Hematopoietic multipotent progenitor cell treated with erythropoietin and hydrocortisone succinate and interleukin-3 and kit ligand, for 6 days (in vitro differentiated cells): ENCODE results near the gene RAB14.
"Not testable (repeated sequence)": the region's sequence is repeated elsewhere in the genome, so short reads cannot be mapped to it uniquely, and the experiment has no call there.

Experiments used
- DNase-seq: peaks from one replicate; pipeline ENCODE4 v3.0.0-alpha.2; 2015

The RAB14 gene

GRCh38 chr9:121189006-121189405 is 12.7 kb downstream of the RAB14 start:
- DNase-seq, result no peak

GRCh38 chr9:121187636-121188305 is 13.9 kb downstream of the RAB14 start:
- DNase-seq, result no peak

- DNase-seq, result no peak
These were observed 15.8 kb downstream of the RAB14 start for GRCh38 chr9:121185774-121186403.

- no peak for DNase-seq
These were observed 16.4 kb downstream of the RAB14 start for GRCh38 chr9:121185178-121185745.

GRCh38 chr9:121184463-121184862 is 17.2 kb downstream of the RAB14 start:
- DNase-seq, result no peak

GRCh38 chr9:121183666-121184423 is 17.8 kb downstream of the RAB14 start:
- DNase-seq, result no peak

GRCh38 chr9:121182989-121183388 is 18.7 kb downstream of the RAB14 start:
- no peak for DNase-seq

- DNase-seq, result no peak
These were observed 19.4 kb downstream of the RAB14 start for GRCh38 chr9:121182101-121182836.

GRCh38 chr9:121179930-121180681 is 21.6 kb downstream of the RAB14 start:
- no peak for DNase-seq

- DNase-seq, result not testable (repeated sequence)
These were observed 22.3 kb downstream of the RAB14 start for GRCh38 chr9:121179373-121179721.

GRCh38 chr9:121178676-121179372 is 22.8 kb downstream of the RAB14 start:
- DNase-seq, result no peak

GRCh38 chr9:121173501-121173900 is 28.2 kb downstream of the RAB14 start:
- DNase-seq, result no peak

- DNase-seq, result no peak
These were observed 28.8 kb downstream of the RAB14 start for GRCh38 chr9:121172726-121173487.

- no peak for DNase-seq
These were observed 30.4 kb downstream of the RAB14 start for GRCh38 chr9:121171236-121171635.

GRCh38 chr9:121169094-121169601 is 32.5 kb downstream of the RAB14 start:
- peak; percentile 50 for DNase-seq

- no peak for DNase-seq
These were observed 33.6 kb downstream of the RAB14 start for GRCh38 chr9:121168052-121168451.

GRCh38 chr9:121160025-121160424 is 41.6 kb downstream of the RAB14 start:
- DNase-seq, result peak; percentile 47

- no peak for DNase-seq
These were observed 43.7 kb downstream of the RAB14 start for GRCh38 chr9:121157939-121158338.

GRCh38 chr9:121156263-121156731 is 45.4 kb downstream of the RAB14 start:
- DNase-seq, result peak; percentile 25

- peak; percentile 77 for DNase-seq
These were observed 46.9 kb downstream of the RAB14 start for GRCh38 chr9:121154782-121155181.
